Ectodermal cell (in vitro differentiated cells): ENCODE data around the gene ANKS1B.
"Not testable (repeated sequence)": the region's sequence is repeated elsewhere in the genome, so short reads cannot be mapped to it uniquely, and the experiment has no call there.

Experiments used
- H3K27ac ChIP-seq: 2 replicates; pipeline ENCODE4 v1.7.0; 2013; ENCODE audit warnings: mild to moderate bottlenecking, low read depth, low read length; ENCODE audit not compliant: insufficient read depth, poor library complexity, severe bottlenecking
- H3K27me3 ChIP-seq: 2 replicates; pipeline ENCODE4 v1.7.0; 2013; ENCODE audit warnings: mild to moderate bottlenecking, low read length; ENCODE audit not compliant: insufficient read depth, control insufficient read depth, poor library complexity, severe bottlenecking
- H3K36me3 ChIP-seq: one replicate; pipeline ENCODE4 v1.7.0; 2013; ENCODE audit warnings: low read length; ENCODE audit not compliant: control insufficient read depth, insufficient read depth
- H3K4me1 ChIP-seq: one replicate; pipeline ENCODE4 v1.7.0; 2013; ENCODE audit warnings: low read length; ENCODE audit not compliant: control insufficient read depth, insufficient read depth
- H3K4me3 ChIP-seq: 2 replicates; pipeline ENCODE4 v1.7.0; 2013; ENCODE audit warnings: low read depth, low read length, control low read depth; ENCODE audit not compliant: insufficient read depth
- H3K9me3 ChIP-seq: 2 replicates; pipeline ENCODE4 v1.7.0; 2013; ENCODE audit warnings: mild to moderate bottlenecking, low read length, moderate library complexity; ENCODE audit not compliant: control insufficient read depth
- whole genome bisulfite sequencing, 2 experiments: methylation state at CpG; one replicate each; pipeline ENCODE4 v1.1.7; 2013; ENCODE audit warnings: missing lambda C conversion rate in 2 of 2; 5-methylcytosine and 5-hydroxymethylcytosine counted together

The ANKS1B gene

GRCh38 chr12:99034201-99034600 is 950.5 kb downstream of the ANKS1B start:
- not testable (repeated sequence) for H3K4me3 ChIP-seq, H3K4me1 ChIP-seq, H3K9me3 ChIP-seq, H3K27ac ChIP-seq, H3K27me3 ChIP-seq, H3K36me3 ChIP-seq
- 94 to 95% methylated on average over 4 of the region's 4 CpGs for WGBS, 2 experiments

GRCh38 chr12:99029511-99030271 is 955.0 kb downstream of the ANKS1B start:
- H3K4me3 ChIP-seq, result no peak overlapping the region

GRCh38 chr12:99027461-99027860 is 957.3 kb downstream of the ANKS1B start:
- Histone ChIP-seq H3K27me3 (no peaks in the 10 kb centered on the region), H3K4me3 (no peak overlapping the region), H3K36me3 (no peaks in the 10 kb centered on the region), H3K27ac (no peak overlapping the region), H3K9me3 (no peaks in the 10 kb centered on the region), H3K4me1 (no peaks in the 10 kb centered on the region)
- WGBS, 2 experiments, result 82 to 99% methylated on average over 2 of the region's 2 CpGs

More at GRCh38 chr12:99029511-99030271, 955.0 kb downstream of the ANKS1B start:
- WGBS, 2 experiments, result 85 to 87% methylated on average over 5 of the region's 5 CpGs
- H3K27ac ChIP-seq, result no peak overlapping the region
- H3K9me3 ChIP-seq, result no peaks in the 10 kb centered on the region
- no peaks in the 10 kb centered on the region for H3K27me3 ChIP-seq
- H3K4me1 ChIP-seq, result no peaks in the 10 kb centered on the region
- no peaks in the 10 kb centered on the region for H3K36me3 ChIP-seq

- WGBS, 2 experiments, result 69 to 79% methylated on average over 2 of the region's 2 CpGs
- H3K4me3 ChIP-seq, result no peak overlapping the region
Measured at GRCh38 chr12:99027055-99027393, 957.7 kb downstream of the ANKS1B start.

GRCh38 chr12:99026332-99027054 is 958.2 kb downstream of the ANKS1B start:
- Histone ChIP-seq H3K4me1 (no peaks in the 10 kb centered on the region), H3K27me3 (no peaks in the 10 kb centered on the region), H3K27ac (no peak overlapping the region), H3K4me3 (no peak overlapping the region), H3K36me3 (no peaks in the 10 kb centered on the region), H3K9me3 (no peaks in the 10 kb centered on the region)
- 85% methylated on average over 2 to 4 of the region's 4 CpGs for WGBS, 2 experiments

More at GRCh38 chr12:99027055-99027393, 957.7 kb downstream of the ANKS1B start:
- Histone ChIP-seq H3K36me3 (no peaks in the 10 kb centered on the region), H3K27ac (no peak overlapping the region), H3K9me3 (no peaks in the 10 kb centered on the region), H3K4me1 (no peaks in the 10 kb centered on the region), H3K27me3 (no peaks in the 10 kb centered on the region)

- Histone ChIP-seq H3K9me3 (no peaks in the 10 kb centered on the region), H3K4me1 (no peaks in the 10 kb centered on the region), H3K4me3 (no peak overlapping the region), H3K36me3 (no peaks in the 10 kb centered on the region), H3K27ac (no peak overlapping the region), H3K27me3 (no peaks in the 10 kb centered on the region)
- 93 to 97% methylated on average over 3 of the region's 4 CpGs for WGBS, 2 experiments
Measured at GRCh38 chr12:99024870-99025269, 959.9 kb downstream of the ANKS1B start.

- H3K4me3 ChIP-seq, result no peak overlapping the region
- H3K27ac ChIP-seq, result no peak overlapping the region
- no peaks in the 10 kb centered on the region for H3K36me3 ChIP-seq
- no peaks in the 10 kb centered on the region for H3K9me3 ChIP-seq
- no peaks in the 10 kb centered on the region for H3K27me3 ChIP-seq
- H3K4me1 ChIP-seq, result no peaks in the 10 kb centered on the region
Measured at GRCh38 chr12:99024191-99024590, 960.5 kb downstream of the ANKS1B start.

GRCh38 chr12:99020871-99021270 is 963.9 kb downstream of the ANKS1B start:
- 95% methylated on average over 1 of the region's 1 CpG for whole genome bisulfite sequencing, 2 experiments
- Histone ChIP-seq H3K4me3 (no peak overlapping the region), H3K27me3 (no peaks in the 10 kb centered on the region), H3K27ac (no peak overlapping the region), H3K4me1 (no peaks in the 10 kb centered on the region), H3K36me3 (no peaks in the 10 kb centered on the region), H3K9me3 (no peaks in the 10 kb centered on the region)

- no peaks in the 10 kb centered on the region for H3K27me3 ChIP-seq
- no peak overlapping the region for H3K4me3 ChIP-seq
- H3K36me3 ChIP-seq, result no peaks in the 10 kb centered on the region
- no peaks in the 10 kb centered on the region for H3K9me3 ChIP-seq
- no peak overlapping the region for H3K27ac ChIP-seq
- no peaks in the 10 kb centered on the region for H3K4me1 ChIP-seq
Measured at GRCh38 chr12:99019798-99020197, 964.9 kb downstream of the ANKS1B start.

- 75 to 76% methylated on average over 2 of the region's 2 CpGs for WGBS, 2 experiments
Measured at GRCh38 chr12:99017971-99018370, 966.8 kb downstream of the ANKS1B start.

More at GRCh38 chr12:99017971-99018370, 966.8 kb downstream of the ANKS1B start:
- H3K9me3 ChIP-seq, result no peaks in the 10 kb centered on the region
- no peak overlapping the region for H3K4me3 ChIP-seq
- no peaks in the 10 kb centered on the region for H3K36me3 ChIP-seq
- H3K27me3 ChIP-seq, result no peaks in the 10 kb centered on the region
- no peak overlapping the region for H3K27ac ChIP-seq
- no peaks in the 10 kb centered on the region for H3K4me1 ChIP-seq
